Neuronal stem cell (in vitro differentiated cells): ENCODE results near the gene TPX2.
A peak's percentile ranks its signal among the peaks of the same experiment; 100 is the strongest.

Experiments
- DNase-seq: peaks from one replicate; pipeline ENCODE4 v3.0.0-alpha.2; 2013; ENCODE audit warnings: low spot score
- H2AFZ ChIP-seq: one replicate; pipeline ENCODE4 v1.6.1; 2013; ENCODE audit warnings: mild to moderate bottlenecking, low read length, inconsistent platforms
- H2AK5ac ChIP-seq: 2 replicates; pipeline ENCODE4 v1.6.1; 2013; ENCODE audit warnings: low read depth, mild to moderate bottlenecking, inconsistent platforms, low read length, moderate library complexity, mixed read lengths
- H2BK120ac ChIP-seq: 2 replicates; pipeline ENCODE4 v1.6.1; 2013; ENCODE audit warnings: low read depth, mild to moderate bottlenecking, inconsistent platforms, low read length, moderate library complexity, mixed read lengths
- H2BK12ac ChIP-seq: one replicate; pipeline ENCODE4 v1.6.1; 2013; ENCODE audit warnings: low read length, inconsistent platforms
- H2BK15ac ChIP-seq: 2 replicates; pipeline ENCODE4 v1.6.1; 2013; ENCODE audit warnings: mild to moderate bottlenecking, low read length, inconsistent platforms, mixed read lengths
- H2BK5ac ChIP-seq: one replicate; pipeline ENCODE4 v1.6.1; 2013; ENCODE audit warnings: inconsistent platforms, mild to moderate bottlenecking, low read length, moderate library complexity
- H3K14ac ChIP-seq: one replicate; pipeline ENCODE4 v1.6.1; 2013; ENCODE audit warnings: low read length, inconsistent platforms
- H3K18ac ChIP-seq: 2 replicates; pipeline ENCODE4 v1.6.1; 2013; ENCODE audit warnings: low read length, inconsistent platforms
- H3K23ac ChIP-seq: 2 replicates; pipeline ENCODE4 v1.6.1; 2013; ENCODE audit warnings: low read depth, mild to moderate bottlenecking, mixed read lengths, low read length, inconsistent platforms; ENCODE audit not compliant: poor library complexity
- H3K27ac ChIP-seq: replicated peaks from 3 replicates; pipeline ENCODE4 v1.5.1; 2013; ENCODE audit warnings: low read length, inconsistent platforms
- H3K27me3 ChIP-seq, 3 experiments: 2 replicates each; pipeline ENCODE4 v1.6.1; 2013; ENCODE audit warnings: low read length in 3 of 3, mild to moderate bottlenecking in 2 of 3, inconsistent platforms in 1 of 3, low read depth in 1 of 3, mixed read lengths in 1 of 3, moderate library complexity in 1 of 3; ENCODE audit not compliant: control insufficient read depth in 3 of 3, insufficient read depth in 3 of 3
- H3K36me3 ChIP-seq, 2 donors: replicated peaks in 1 of 2; 2 replicates each; pipeline ENCODE4 v1.6.1; 2013; ENCODE audit warnings: low read length in 2 of 2; ENCODE audit not compliant: control insufficient read depth in 2 of 2, insufficient read depth in 2 of 2
- H3K4ac ChIP-seq: 2 replicates; pipeline ENCODE4 v1.6.1; 2013; ENCODE audit warnings: inconsistent platforms, mild to moderate bottlenecking, low read length, moderate library complexity
- H3K4me1 ChIP-seq, 2 donors: 1 replicate in 1 of 2; 2 replicates in 1 of 2; pipeline ENCODE4 v1.6.1; 2013; ENCODE audit warnings: low read length in 2 of 2, low read depth in 1 of 2; ENCODE audit not compliant: control insufficient read depth in 2 of 2, insufficient read depth in 1 of 2
- H3K4me2 ChIP-seq: one replicate; pipeline ENCODE4 v1.6.1; 2013; ENCODE audit warnings: mild to moderate bottlenecking, low read length, inconsistent platforms; ENCODE audit not compliant: insufficient read depth, poor library complexity, severe bottlenecking
- H3K4me3 ChIP-seq, 2 donors: 2 replicates each; pipeline ENCODE4 v1.5.1; 2013; ENCODE audit warnings: low read length in 2 of 2, mild to moderate bottlenecking in 2 of 2, inconsistent platforms in 1 of 2, moderate library complexity in 1 of 2
- H3K79me1 ChIP-seq: one replicate; pipeline ENCODE4 v1.6.1; 2013; ENCODE audit warnings: low read depth, mild to moderate bottlenecking, inconsistent platforms, low read length, moderate library complexity
- H3K9ac ChIP-seq: one replicate; pipeline ENCODE4 v1.6.1; 2013; ENCODE audit warnings: mild to moderate bottlenecking, low read depth, low read length, inconsistent platforms; ENCODE audit not compliant: poor library complexity
- H3K9me3 ChIP-seq, 2 donors: replicated peaks in 1 of 2; 2 replicates each; pipeline versions ENCODE3 to v1.6.1; 2013; ENCODE audit warnings: low read length in 2 of 2, mild to moderate bottlenecking in 2 of 2, inconsistent platforms in 1 of 2, low read depth in 1 of 2, mixed read lengths in 1 of 2, moderate library complexity in 1 of 2; ENCODE audit not compliant: control insufficient read depth in 2 of 2, insufficient read depth in 1 of 2
- H4K8ac ChIP-seq: one replicate; pipeline ENCODE4 v1.6.1; 2013; ENCODE audit warnings: low read depth, mild to moderate bottlenecking, inconsistent platforms, low read length, moderate library complexity
- H4K91ac ChIP-seq: one replicate; pipeline ENCODE4 v1.6.1; 2013; ENCODE audit warnings: low read length, low read depth, mild to moderate bottlenecking, inconsistent platforms; ENCODE audit not compliant: poor library complexity
- WGBS, 2 donors: extraction: QIAGEN DNeasy Blood & Tissue Kit; methylation state at CpG; one replicate each; pipeline ENCODE4 v1.1.7; 2013; ENCODE audit warnings: missing lambda C conversion rate in 2 of 2, mixed read lengths in 1 of 2; ENCODE audit not compliant: insufficient read length in 2 of 2, insufficient replicate concordance in 1 of 2; ENCODE audit errors: extremely low coverage in 2 of 2; 5-methylcytosine and 5-hydroxymethylcytosine counted together

The TPX2 gene

GRCh38 chr20:31713312-31714273 is 25.5 kb upstream of the TPX2 start:
- Histone ChIP-seq H3K27ac (peak overlapping the region; percentile 34), H4K91ac (no peak overlapping the region), H2BK15ac (no peak overlapping the region), H3K18ac (no peak overlapping the region), H2BK12ac (peak overlapping the region; percentile 18), H3K79me1 (peaks cover 8% of the 10 kb centered on the region), H3K9ac (no peak overlapping the region), H3K27me3 (no peaks in the 10 kb centered on the region), H3K4ac (no peak overlapping the region), H2BK120ac (no peak overlapping the region), H3K9me3 (no peaks in the 10 kb centered on the region), H3K4me2 (no peak overlapping the region), H2BK5ac (no peak overlapping the region), H3K4me1 (peaks cover 11 to 14% of the 10 kb centered on the region in 2 donors), H2AK5ac (no peak overlapping the region), H2AFZ (no peak overlapping the region), H3K23ac (no peak overlapping the region), H4K8ac (no peak overlapping the region), H3K36me3 (peaks cover 4 to 80% of the 10 kb centered on the region in 2 donors), H3K14ac (no peak overlapping the region), H3K4me3 (no peak overlapping the region)
- DNase-seq, result no peak
- no CpG with 5 or more reads among the region's 9 CpGs for WGBS, 2 donors

GRCh38 chr20:31715766-31716165 is 23.3 kb upstream of the TPX2 start:
- Histone ChIP-seq H2AFZ (no peak overlapping the region), H3K4me1 (peaks cover 17 to 27% of the 10 kb centered on the region in 2 donors), H2BK5ac (no peak overlapping the region), H3K79me1 (peaks cover 3% of the 10 kb centered on the region), H3K36me3 (peaks cover 8 to 85% of the 10 kb centered on the region in 2 donors), H4K8ac (no peak overlapping the region), H3K14ac (no peak overlapping the region), H3K4me3 (no peak overlapping the region), H3K9me3 (no peaks in the 10 kb centered on the region), H3K27ac (no peak overlapping the region), H3K27me3 (no peaks in the 10 kb centered on the region), H3K9ac (no peak overlapping the region), H2AK5ac (no peak overlapping the region), H4K91ac (no peak overlapping the region), H3K4me2 (no peak overlapping the region), H3K4ac (no peak overlapping the region), H2BK120ac (no peak overlapping the region), H2BK12ac (no peak overlapping the region), H2BK15ac (no peak overlapping the region), H3K18ac (no peak overlapping the region), H3K23ac (no peak overlapping the region)
- no peak for DNase-seq
- WGBS, 2 donors, result no CpG with 5 or more reads among the region's 3 CpGs

- H4K8ac ChIP-seq, result no peak overlapping the region
- H3K4me1 ChIP-seq, result peaks cover 18 to 33% of the 10 kb centered on the region in 2 donors
Observed at GRCh38 chr20:31716351-31716750, 22.7 kb upstream of the TPX2 start.

GRCh38 chr20:31716818-31717477 is 22.1 kb upstream of the TPX2 start:
- no peak overlapping the region for H2BK12ac ChIP-seq
- H3K79me1 ChIP-seq, result peaks cover 3% of the 10 kb centered on the region
- H2BK120ac ChIP-seq, result no peak overlapping the region
- no peak overlapping the region for H2BK5ac ChIP-seq
- H3K4me3 ChIP-seq, result no peak overlapping the region
- WGBS, 2 donors, result no CpG with 5 or more reads among the region's 5 CpGs
- no peak overlapping the region for H3K14ac ChIP-seq
- H2AK5ac ChIP-seq, result no peak overlapping the region
- H3K9me3 ChIP-seq, result no peaks in the 10 kb centered on the region
- no peak overlapping the region for H3K18ac ChIP-seq
- no peak for DNase-seq
- no peak overlapping the region for H3K9ac ChIP-seq
- no peak overlapping the region for H3K27ac ChIP-seq
- H3K4ac ChIP-seq, result no peak overlapping the region
- no peak overlapping the region for H4K8ac ChIP-seq
- H2BK15ac ChIP-seq, result no peak overlapping the region
- no peak overlapping the region for H3K23ac ChIP-seq
- no peak overlapping the region for H3K4me2 ChIP-seq
- H3K36me3 ChIP-seq, result peaks cover 8 to 85% of the 10 kb centered on the region in 2 donors
- H4K91ac ChIP-seq, result no peak overlapping the region
- H3K4me1 ChIP-seq, result peaks cover 22 to 39% of the 10 kb centered on the region in 2 donors
- H3K27me3 ChIP-seq, result no peaks in the 10 kb centered on the region
- H2AFZ ChIP-seq, result no peak overlapping the region

More at GRCh38 chr20:31716351-31716750, 22.7 kb upstream of the TPX2 start:
- Histone ChIP-seq H3K9me3 (no peaks in the 10 kb centered on the region), H2BK12ac (no peak overlapping the region), H3K27me3 (no peaks in the 10 kb centered on the region), H2AFZ (no peak overlapping the region), H3K27ac (no peak overlapping the region), H3K79me1 (peaks cover 3% of the 10 kb centered on the region), H2BK5ac (no peak overlapping the region), H3K18ac (no peak overlapping the region), H2BK120ac (no peak overlapping the region), H3K9ac (no peak overlapping the region), H2AK5ac (no peak overlapping the region), H3K36me3 (peaks cover 8 to 85% of the 10 kb centered on the region in 2 donors), H3K14ac (no peak overlapping the region), H3K4me3 (no peak overlapping the region), H3K23ac (no peak overlapping the region), H3K4me2 (no peak overlapping the region), H3K4ac (no peak overlapping the region), H4K91ac (no peak overlapping the region), H2BK15ac (no peak overlapping the region)
- no peak for DNase-seq
- no CpG with 5 or more reads among the region's 1 CpG for WGBS, 2 donors
